Activated naive CD4-positive, alpha-beta T cell treated with anti-CD3 and anti-CD28 coated beads, Interleukin-2, amount 50 U/mL, for 72 hours (primary cell): ENCODE results near the gene MRPS34. TPM values are rescaled to one million over a fixed set of nuclear protein-coding genes. Genes with fewer than 3 reads are reported as not detected.
A peak's percentile ranks its signal among the peaks of the same experiment; 100 is the strongest.

Source experiments
- ATAC-seq, 2 donors: fragments of 150-1000 bp; cut with Tn5 transposase; 2 replicates each; pipeline ENCODE4 v1.10.0; 2021; ENCODE audit warnings: mild to moderate bottlenecking in 2 of 2, moderate library complexity in 2 of 2
- DNase-seq, 2 donors: peaks; one replicate each; pipeline ENCODE4 v3.0.0; 2021 to 2022; ENCODE audit warnings: low spot score in 2 of 2
- H3K27ac Mint-ChIP-seq, 2 donors: one replicate each; pipeline ENCODE4 v1.8.0; 2022; ENCODE audit warnings: mild to moderate bottlenecking in 2 of 2, mixed read lengths in 2 of 2
- H3K36me3 Mint-ChIP-seq, 2 donors: one replicate each; pipeline ENCODE4 v1.8.0; 2022; ENCODE audit warnings: mixed read lengths in 2 of 2
- H3K9me3 Mint-ChIP-seq, 2 donors: one replicate each; pipeline ENCODE4 v1.8.0; 2022; ENCODE audit warnings: mixed read lengths in 2 of 2
- total RNA-seq, 2 donors: library from RNA; stranded (reverse); gene quantifications; one replicate each; pipeline ENCODE4 v1.2.3, GENCODE V29; 2022

Gene MRPS34
- total RNA-seq, 2 donors from 2014 or later = 106 to 180 TPM

GRCh38 chr16:1788095-1788707 lies 15.3 kb upstream of the MRPS34 start:
- Mint-ChIP-seq H3K36me3 (peaks cover 4% of the 10 kb centered on the region in 2 donors), H3K27ac (no peak overlapping the region), H3K9me3 (no peaks in the 10 kb centered on the region)
- no peak for ATAC-seq
- no peak for DNase-seq

GRCh38 chr16:1787322-1788094 lies 14.6 kb upstream of the MRPS34 start:
- peaks cover 6% of the 10 kb centered on the region in 2 donors for H3K36me3 Mint-ChIP-seq
- ATAC-seq = no peak
- H3K27ac Mint-ChIP-seq = no peak overlapping the region
- no peaks in the 10 kb centered on the region for H3K9me3 Mint-ChIP-seq
- peak in 1 of 2 donors; percentile 2 for DNase-seq

- Mint-ChIP-seq H3K27ac (no peak overlapping the region), H3K36me3 (peaks cover 6% of the 10 kb centered on the region in 2 donors), H3K9me3 (no peaks in the 10 kb centered on the region)
- no peak for DNase-seq
- ATAC-seq = no peak
Measured at GRCh38 chr16:1787056-1787321, 14.1 kb upstream of the MRPS34 start.

- H3K27ac Mint-ChIP-seq = no peak overlapping the region
- DNase-seq = peak in 1 of 2 donors; percentile 3
- H3K9me3 Mint-ChIP-seq = no peaks in the 10 kb centered on the region
- peaks cover 6% of the 10 kb centered on the region in 2 donors for H3K36me3 Mint-ChIP-seq
- ATAC-seq = no peak
Measured at GRCh38 chr16:1786242-1787055, 13.5 kb upstream of the MRPS34 start.

- Mint-ChIP-seq H3K36me3 (peaks cover 6% of the 10 kb centered on the region in 2 donors), H3K27ac (no peak overlapping the region), H3K9me3 (no peaks in the 10 kb centered on the region)
- ATAC-seq (no peak), DNase-seq (no peak)
Measured at GRCh38 chr16:1785846-1786170, 12.9 kb upstream of the MRPS34 start.

- DNase-seq (no peak), ATAC-seq (no peak)
- no peak overlapping the region for H3K27ac Mint-ChIP-seq
- H3K36me3 Mint-ChIP-seq = peaks cover 6% of the 10 kb centered on the region in 2 donors
- H3K9me3 Mint-ChIP-seq = no peaks in the 10 kb centered on the region
Measured at GRCh38 chr16:1784977-1785845, 12.3 kb upstream of the MRPS34 start.

- ATAC-seq = peak; percentile 91 to 93
- Mint-ChIP-seq H3K27ac (peak within 1 kb of the TSS; percentile 82 to 94), H3K9me3 (no peaks in the 10 kb centered on the region), H3K36me3 (peaks cover 6% of the 10 kb centered on the region in 2 donors)
- peak; percentile 94 to 100 for DNase-seq
Measured at GRCh38 chr16:1782408-1783264, 9.7 kb upstream of the MRPS34 start, which contains the start of the genes NUBP2 and SPSB3. NUBP2 (plus strand) TSS chr16:1782960; CDS start chr16:1783021, 61 bp downstream. SPSB3 (minus strand) TSS chr16:1782571; CDS start chr16:1781483, 1,088 bp downstream.

GRCh38 chr16:1781758-1782407 lies 8.9 kb upstream of the MRPS34 start:
- Mint-ChIP-seq H3K9me3 (no peaks in the 10 kb centered on the region), H3K36me3 (peaks cover 6% of the 10 kb centered on the region in 2 donors), H3K27ac (peak overlapping the region; percentile 82 to 91)
- no peak for ATAC-seq
- peak in 1 of 2 donors; percentile 42 for DNase-seq

- Mint-ChIP-seq H3K9me3 (no peaks in the 10 kb centered on the region), H3K27ac (peak overlapping the region; percentile 82 to 91), H3K36me3 (peaks cover 6% of the 10 kb centered on the region in 2 donors)
- DNase-seq = no peak
- ATAC-seq = no peak
Measured at GRCh38 chr16:1781254-1781653, 8.3 kb upstream of the MRPS34 start.

- DNase-seq (no peak), ATAC-seq (no peak)
- Mint-ChIP-seq H3K36me3 (peaks cover 6% of the 10 kb centered on the region in 2 donors), H3K27ac (peak overlapping the region in 1 of 2 donors; percentile 82), H3K9me3 (no peaks in the 10 kb centered on the region)
Measured at GRCh38 chr16:1780677-1781072, 7.7 kb upstream of the MRPS34 start.

- H3K9me3 Mint-ChIP-seq = no peaks in the 10 kb centered on the region
- DNase-seq (no peak), ATAC-seq (no peak)
- H3K36me3 Mint-ChIP-seq = peaks cover 6% of the 10 kb centered on the region in 2 donors
- H3K27ac Mint-ChIP-seq = no peak overlapping the region
Measured at GRCh38 chr16:1779741-1780676, 7.1 kb upstream of the MRPS34 start.

- H3K36me3 Mint-ChIP-seq = peaks cover 6% of the 10 kb centered on the region in 2 donors
- ATAC-seq (no peak), DNase-seq (no peak)
- H3K27ac Mint-ChIP-seq = peak overlapping the region; percentile 49 to 73
- no peaks in the 10 kb centered on the region for H3K9me3 Mint-ChIP-seq
Measured at GRCh38 chr16:1779234-1779701, 6.3 kb upstream of the MRPS34 start.

GRCh38 chr16:1778200-1779179 lies 5.6 kb upstream of the MRPS34 start:
- peaks cover 5% of the 10 kb centered on the region in 2 donors for H3K36me3 Mint-ChIP-seq
- no peak for ATAC-seq
- H3K27ac Mint-ChIP-seq = peak overlapping the region; percentile 49 to 73

More at GRCh38 chr16:1778200-1779179, 5.6 kb upstream of the MRPS34 start:
- no peaks in the 10 kb centered on the region for H3K9me3 Mint-ChIP-seq
- no peak for DNase-seq
